T-cell (primary cell): ENCODE measurements around the gene PSG6. TPM values are rescaled to one million over a fixed set of nuclear protein-coding genes. Genes with fewer than 3 reads are reported as not detected.
A peak's percentile ranks its signal among the peaks of the same experiment; 100 is the strongest.
"Not testable (repeated sequence)": the region's sequence is repeated elsewhere in the genome, so short reads cannot be mapped to it uniquely, and the experiment has no call there.

Experiments used
- ATAC-seq, 4 experiments: fragments of 200-7000 bp in 3 of 4; fragments of 150-1000 bp in 1 of 4; cut with Tn5 transposase; replicated peaks in 1 of 4; 1 replicate in 3 of 4; 2 replicates in 1 of 4; pipeline ENCODE4 v1.10.0; 2021; ENCODE audit warnings: moderate library complexity in 3 of 4, mild to moderate bottlenecking in 2 of 4, moderate number of reproducible peaks in 1 of 4
- CTCF ChIA-PET, 2 donors: fragments of 300-600 bp; sonication (Branson Sonifier 250); formaldehyde crosslinking; loops; one replicate each; lab custom pipeline; 2022; ENCODE audit warnings: antibody characterized with exemption in 2 of 2; lab: Charles Lee
- POLR2A ChIA-PET, 2 donors: fragments of 300-600 bp; sonication (Branson Sonifier 250); formaldehyde crosslinking; loops; one replicate each; lab custom pipeline; 2022; ENCODE audit warnings: antibody characterized with exemption in 2 of 2; lab: Charles Lee
- DNase-seq, 35 experiments: peaks; one replicate each; pipeline versions ENCODE4 v3.0.0 to v3.0.0-alpha.2; 2013 to 2023
- H3K27ac ChIP-seq: one replicate; pipeline ENCODE4 v1.5.1; 2013; ENCODE audit warnings: low read length
- H3K27me3 ChIP-seq, 2 experiments: replicated peaks in 1 of 2; 1 replicate in 1 of 2; 2 replicates in 1 of 2; pipeline versions ENCODE4 v1.6.1 to v1.7.0; 2013; ENCODE audit warnings: low read length in 1 of 2, mixed read lengths in 1 of 2; ENCODE audit not compliant: control insufficient read depth in 2 of 2, insufficient read depth in 2 of 2; ENCODE audit errors: extremely low read depth in 1 of 2
- H3K36me3 ChIP-seq, 2 donors: 1 replicate in 1 of 2; 2 replicates in 1 of 2; pipeline versions ENCODE4 v1.6.1 to v1.7.0; 2013; ENCODE audit warnings: low read length in 1 of 2; ENCODE audit not compliant: control insufficient read depth in 2 of 2, insufficient read depth in 1 of 2; ENCODE audit errors: extremely low read depth in 1 of 2
- H3K4me1 ChIP-seq, 2 experiments: 1 replicate in 1 of 2; 2 replicates in 1 of 2; pipeline versions ENCODE4 v1.6.1 to v1.7.0; 2013; ENCODE audit warnings: low read length in 2 of 2, mixed read lengths in 1 of 2; ENCODE audit not compliant: insufficient read depth in 2 of 2, control insufficient read depth in 1 of 2; ENCODE audit errors: extremely low read depth in 1 of 2
- H3K4me3 ChIP-seq, 2 donors: 1 replicate in 1 of 2; 2 replicates in 1 of 2; pipeline versions ENCODE4 v1.5.1 to v1.7.0; 2013; ENCODE audit warnings: mild to moderate bottlenecking in 2 of 2, low read length in 1 of 2, moderate library complexity in 1 of 2; ENCODE audit not compliant: control insufficient read depth in 1 of 2; ENCODE audit errors: extremely low read depth in 1 of 2
- H3K9me3 ChIP-seq: 2 replicates; pipeline ENCODE4 v1.7.0; 2013
- H3K27ac Mint-ChIP-seq, 2 donors: one replicate each; pipeline ENCODE4 v1.8.0; 2020 to 2021; ENCODE audit warnings: mild to moderate bottlenecking in 2 of 2, mixed read lengths in 2 of 2
- H3K27me3 Mint-ChIP-seq, 2 donors: one replicate each; pipeline ENCODE4 v1.8.0; 2021 to 2022; ENCODE audit warnings: mixed read lengths in 2 of 2
- H3K36me3 Mint-ChIP-seq: one replicate; pipeline ENCODE4 v1.8.0; 2021; ENCODE audit warnings: mixed read lengths
- H3K4me1 Mint-ChIP-seq, 3 donors: one replicate each; pipeline ENCODE4 v1.8.0; 2020 to 2022; ENCODE audit warnings: mixed read lengths in 3 of 3, mild to moderate bottlenecking in 1 of 3
- H3K4me3 Mint-ChIP-seq, 3 donors: one replicate each; pipeline ENCODE4 v1.8.0; 2020 to 2022; ENCODE audit warnings: mild to moderate bottlenecking in 3 of 3, mixed read lengths in 3 of 3, moderate library complexity in 3 of 3
- H3K9me3 Mint-ChIP-seq, 3 donors: one replicate each; pipeline ENCODE4 v1.8.0; 2020 to 2022; ENCODE audit warnings: mixed read lengths in 3 of 3
- WGBS: methylation state at CpG from one replicate; pipeline ENCODE4 v1.1.5; 2013; ENCODE audit warnings: missing lambda C conversion rate; ENCODE audit not compliant: insufficient coverage; 5-methylcytosine and 5-hydroxymethylcytosine counted together
- total RNA-seq, 35 experiments: library from RNA in 6 of 35; stranded (reverse) in 6 of 35; fragments of 120-200 nt in 1 of 35; gene quantifications; one replicate each; pipeline versions ENCODE4 v1.2.1 to v1.2.4 and lab custom pipeline; 2013 to 2026

PSG6 gene
- total RNA-seq, 5 donors from 2014 or later (not counting 1 experiment from before 2014, with no cell fraction given) = not detected

- H3K27me3 ChIP-seq, H3K27ac ChIP-seq, H3K4me3 Mint-ChIP-seq, H3K9me3 Mint-ChIP-seq, DNase-seq, POLR2A ChIA-PET, CTCF ChIA-PET, H3K4me3 ChIP-seq, ATAC-seq, H3K36me3 Mint-ChIP-seq, H3K4me1 ChIP-seq, H3K9me3 ChIP-seq, H3K36me3 ChIP-seq, H3K4me1 Mint-ChIP-seq, H3K27ac Mint-ChIP-seq: not testable (repeated sequence)
- peaks cover 0 to 31% of the 10 kb centered on the region in 2 donors for H3K27me3 Mint-ChIP-seq
Measured at GRCh38 chr19:42934726-42935125, 17.0 kb upstream of the PSG6 start.

GRCh38 chr19:42934183-42934582, 16.5 kb upstream of the PSG6 start:
- POLR2A ChIA-PET, H3K27ac Mint-ChIP-seq, H3K4me3 ChIP-seq, DNase-seq, H3K9me3 Mint-ChIP-seq, ATAC-seq, H3K36me3 ChIP-seq, H3K27me3 ChIP-seq, H3K9me3 ChIP-seq, H3K4me3 Mint-ChIP-seq, H3K4me1 Mint-ChIP-seq, H3K36me3 Mint-ChIP-seq, CTCF ChIA-PET, H3K4me1 ChIP-seq, H3K27ac ChIP-seq: not testable (repeated sequence)
- H3K27me3 Mint-ChIP-seq = peaks cover 0 to 26% of the 10 kb centered on the region in 2 donors

GRCh38 chr19:42933412-42933811, 15.7 kb upstream of the PSG6 start:
- H3K27ac ChIP-seq, H3K36me3 Mint-ChIP-seq, H3K9me3 ChIP-seq, H3K4me1 Mint-ChIP-seq, H3K4me3 Mint-ChIP-seq, DNase-seq, POLR2A ChIA-PET, H3K27ac Mint-ChIP-seq, H3K4me3 ChIP-seq, H3K4me1 ChIP-seq, H3K36me3 ChIP-seq, H3K9me3 Mint-ChIP-seq, ATAC-seq: not testable (repeated sequence)
- H3K27me3 ChIP-seq = peaks cover 0 to 11% of the 10 kb centered on the region in 2 experiments
- WGBS = 50% methylated on average over 2 of the region's 3 CpGs
- CTCF ChIA-PET = interaction anchor here in 1 of 2 donors (0.7 kb wide), 1 partner anchor 1394 kb away, joined by 4 read pairs; no protein-coding TSS in a partner anchor
- peaks cover 0 to 21% of the 10 kb centered on the region in 2 donors for H3K27me3 Mint-ChIP-seq

- H3K9me3 Mint-ChIP-seq, H3K4me3 Mint-ChIP-seq, ATAC-seq, H3K36me3 ChIP-seq, H3K4me1 Mint-ChIP-seq, DNase-seq, H3K4me3 ChIP-seq, H3K27ac ChIP-seq, POLR2A ChIA-PET, H3K9me3 ChIP-seq, H3K4me1 ChIP-seq, H3K27ac Mint-ChIP-seq, CTCF ChIA-PET, H3K36me3 Mint-ChIP-seq: not testable (repeated sequence)
- H3K27me3 Mint-ChIP-seq = peaks cover under 1 to 12% of the 10 kb centered on the region in 2 donors
- H3K27me3 ChIP-seq = peaks cover 0 to 10% of the 10 kb centered on the region in 2 experiments
- 60% methylated on average over 1 of the region's 5 CpGs for WGBS
Measured at GRCh38 chr19:42932485-42933101, 14.9 kb upstream of the PSG6 start.

GRCh38 chr19:42930214-42930613, 12.5 kb upstream of the PSG6 start:
- 0% methylated on average over 1 of the region's 1 CpG for WGBS
- H3K36me3 Mint-ChIP-seq, CTCF ChIA-PET, H3K27me3 ChIP-seq, H3K9me3 Mint-ChIP-seq, H3K4me1 Mint-ChIP-seq, ATAC-seq, POLR2A ChIA-PET, H3K9me3 ChIP-seq, H3K27ac Mint-ChIP-seq, H3K36me3 ChIP-seq, H3K4me3 ChIP-seq, H3K4me3 Mint-ChIP-seq, H3K27ac ChIP-seq, H3K4me1 ChIP-seq: not testable (repeated sequence)
- peak in 4 of 35 experiments; percentile 1 to 6 (median 4) for DNase-seq
- peaks cover 3 to 17% of the 10 kb centered on the region in 2 donors for H3K27me3 Mint-ChIP-seq

GRCh38 chr19:42928896-42929295, 11.2 kb upstream of the PSG6 start:
- ChIA-PET POLR2A (no interaction called here), CTCF (no interaction called here)
- Mint-ChIP-seq H3K9me3 (no peaks in the 10 kb centered on the region), H3K4me1 (no peaks in the 10 kb centered on the region), H3K4me3 (no peak overlapping the region), H3K27me3 (peaks cover 3 to 17% of the 10 kb centered on the region in 2 donors), H3K27ac (no peak overlapping the region), H3K36me3 (no peaks in the 10 kb centered on the region)
- Histone ChIP-seq H3K27ac (no peak overlapping the region), H3K4me1 (no peaks in the 10 kb centered on the region), H3K9me3 (no peaks in the 10 kb centered on the region), H3K36me3 (no peaks in the 10 kb centered on the region), H3K4me3 (no peak overlapping the region), H3K27me3 (peaks cover 0 to 10% of the 10 kb centered on the region in 2 experiments)
- no peak for ATAC-seq
- WGBS = 80% methylated on average over 3 of the region's 3 CpGs
- DNase-seq = no peak

- ATAC-seq = no peak
- Histone ChIP-seq H3K27me3 (peaks cover 0 to 13% of the 10 kb centered on the region in 2 experiments), H3K36me3 (no peaks in the 10 kb centered on the region), H3K4me3 (no peak overlapping the region), H3K9me3 (no peaks in the 10 kb centered on the region), H3K27ac (no peak overlapping the region), H3K4me1 (no peaks in the 10 kb centered on the region)
- H3K27ac Mint-ChIP-seq = no peak overlapping the region
- H3K4me3 Mint-ChIP-seq = no peak overlapping the region
- peaks cover 3 to 28% of the 10 kb centered on the region in 2 donors for H3K27me3 Mint-ChIP-seq
- WGBS = 75% methylated on average over 1 of the region's 2 CpGs
- H3K9me3 Mint-ChIP-seq = no peaks in the 10 kb centered on the region
- no peak for DNase-seq
- ChIA-PET CTCF (no interaction called here), POLR2A (no interaction called here)
- H3K4me1 Mint-ChIP-seq = no peaks in the 10 kb centered on the region
- H3K36me3 Mint-ChIP-seq = no peaks in the 10 kb centered on the region
Measured at GRCh38 chr19:42926781-42927180, 9.1 kb upstream of the PSG6 start.
